ENCODE measurements around the gene RARRES2. TPM values are rescaled to one million over a fixed set of nuclear protein-coding genes. Genes with fewer than 3 reads are reported as not detected.

Gene RARRES2
- polyA plus RNA-seq, 1 donor (not counting 4 experiments of a cell fraction or from before 2014, with no cell fraction given), result not detected

DNA sequence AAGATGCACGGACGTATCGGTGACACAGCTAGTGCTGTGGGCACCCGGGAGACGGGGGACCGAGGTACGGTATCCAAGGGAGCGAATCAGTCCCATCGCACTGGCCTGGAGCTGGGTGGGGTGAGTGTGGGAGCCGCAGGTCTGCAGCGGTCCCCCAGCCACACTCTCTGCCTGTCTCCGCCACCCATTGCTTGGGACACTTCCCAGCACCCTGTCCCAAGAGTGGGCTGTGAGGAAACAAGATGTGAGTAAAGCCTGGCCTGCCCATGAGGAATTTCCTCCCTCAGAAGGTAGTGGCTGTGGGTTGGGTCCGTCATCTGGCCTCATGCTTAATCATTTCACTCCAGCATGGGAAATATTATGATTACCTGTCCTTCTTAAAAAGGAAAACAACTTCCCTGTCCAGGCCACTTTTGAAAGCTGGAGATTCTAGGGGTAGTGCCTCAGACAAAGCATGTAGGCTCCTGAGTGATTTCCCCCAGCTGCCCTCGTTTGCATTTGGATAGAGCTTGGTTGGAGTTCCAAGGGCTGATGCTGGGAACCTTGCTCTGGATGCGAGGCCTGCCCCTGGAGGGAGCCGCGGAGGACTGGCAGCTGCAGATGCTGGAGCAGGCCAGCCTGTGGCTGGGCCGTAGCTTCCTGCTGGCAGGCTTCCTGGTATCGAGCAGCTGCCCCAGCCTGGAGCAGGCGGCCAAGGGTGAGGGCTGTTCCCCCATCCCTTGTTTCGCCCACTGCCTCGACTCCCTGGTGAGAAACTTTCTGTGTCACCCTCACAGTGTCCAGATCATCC is 11.9 kb downstream of the RARRES2 start:
- Histone ChIP-seq H3K9ac (ENCODE audit: control insufficient read depth, extremely low read depth, insufficient read depth, low read length) (no peak overlapping the region), H3K9me1 (ENCODE audit: control insufficient read depth, extremely low read depth, insufficient read depth, low read length) (no peaks in the 10 kb centered on the region), H3K4me1 (ENCODE audit: control insufficient read depth, extremely low read depth, insufficient read depth, low read length) (no peaks in the 10 kb centered on the region), H2AFZ (ENCODE audit: control insufficient read depth, low read length) (no peak overlapping the region), H4K20me1 (ENCODE audit: control insufficient read depth, extremely low read depth, insufficient read depth, low read length) (no peaks in the 10 kb centered on the region), H3K79me2 (ENCODE audit: control insufficient read depth, insufficient read depth, low read length) (no peaks in the 10 kb centered on the region), H3K4me2 (ENCODE audit: control insufficient read depth, extremely low read depth, insufficient read depth, low read depth, low read length) (no peak overlapping the region), H3K27ac (ENCODE audit: control insufficient read depth, insufficient read depth, low read length) (no peak overlapping the region), H3K4me3 (ENCODE audit: control insufficient read depth in 2 of 3, extremely low read depth in 1 of 3, insufficient read depth in 2 of 3, low read depth in 1 of 3, low read length in 3 of 3) (no peak overlapping the region), H3K9me3 (ENCODE audit: control insufficient read depth, low read depth, low read length) (no peaks in the 10 kb centered on the region), H3K27me3 (ENCODE audit: control insufficient read depth, extremely low read depth, insufficient read depth, low read length) (no peaks in the 10 kb centered on the region), H3K36me3 (ENCODE audit: control insufficient read depth in 2 of 2, extremely low read depth in 1 of 2, insufficient read depth in 2 of 2, low read length in 2 of 2) (no peaks in the 10 kb centered on the region)
- FAIRE-seq, result no peak
- no peak for TF ChIP-seq EZH2 (IDR thresholded peaks at IDR 0.05; ENCODE audit: low read length)
- TF ChIP-seq, protein P1, sequence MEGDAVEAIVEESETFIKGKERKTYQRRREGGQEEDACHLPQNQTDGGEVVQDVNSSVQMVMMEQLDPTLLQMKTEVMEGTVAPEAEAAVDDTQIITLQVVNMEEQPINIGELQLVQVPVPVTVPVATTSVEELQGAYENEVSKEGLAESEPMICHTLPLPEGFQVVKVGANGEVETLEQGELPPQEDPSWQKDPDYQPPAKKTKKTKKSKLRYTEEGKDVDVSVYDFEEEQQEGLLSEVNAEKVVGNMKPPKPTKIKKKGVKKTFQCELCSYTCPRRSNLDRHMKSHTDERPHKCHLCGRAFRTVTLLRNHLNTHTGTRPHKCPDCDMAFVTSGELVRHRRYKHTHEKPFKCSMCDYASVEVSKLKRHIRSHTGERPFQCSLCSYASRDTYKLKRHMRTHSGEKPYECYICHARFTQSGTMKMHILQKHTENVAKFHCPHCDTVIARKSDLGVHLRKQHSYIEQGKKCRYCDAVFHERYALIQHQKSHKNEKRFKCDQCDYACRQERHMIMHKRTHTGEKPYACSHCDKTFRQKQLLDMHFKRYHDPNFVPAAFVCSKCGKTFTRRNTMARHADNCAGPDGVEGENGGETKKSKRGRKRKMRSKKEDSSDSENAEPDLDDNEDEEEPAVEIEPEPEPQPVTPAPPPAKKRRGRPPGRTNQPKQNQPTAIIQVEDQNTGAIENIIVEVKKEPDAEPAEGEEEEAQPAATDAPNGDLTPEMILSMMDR (optimal IDR thresholded peaks at IDR 0.05 in 1 of 3, IDR thresholded peaks at IDR 0.05 in 1 of 3, conservative IDR thresholded peaks at IDR 0.05 in 1 of 3; ENCODE audit: extremely low read depth in 1 of 3, insufficient read depth in 2 of 3, low read length in 3 of 3), result no peak
- DNase-seq (ENCODE audit: low read depth, low spot score), result no peak
- dilution Hi-C loops (cut with MboI; ENCODE audit: extremely low pct_ligation_motif_present, low sequenced_read_pairs), result no loop called here

DNA sequence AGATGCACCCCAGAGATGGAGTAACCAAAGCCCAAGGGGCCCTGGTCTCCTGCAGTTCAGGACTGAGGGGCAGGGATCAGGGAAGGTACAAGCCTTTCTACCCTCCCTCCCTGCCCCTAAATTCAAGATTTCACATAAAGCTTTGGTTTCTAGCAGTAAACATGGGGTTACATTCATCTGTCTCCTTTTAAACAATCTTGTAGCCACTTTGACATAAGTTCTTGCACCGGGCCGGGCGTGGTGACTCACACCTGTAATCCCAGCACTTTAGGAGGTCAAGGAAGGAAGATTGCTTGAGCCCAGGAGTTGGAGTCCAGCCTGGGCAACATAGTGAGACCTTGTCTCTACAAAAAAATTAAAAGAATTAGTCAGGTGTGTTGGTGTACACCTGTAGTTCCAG is 14.1 kb downstream of the RARRES2 start:
- H3K4me1 ChIP-seq (ENCODE audit: control insufficient read depth, extremely low read depth, insufficient read depth, low read length), result peaks cover 18% of the 10 kb centered on the region
- no peak overlapping the region for H3K9ac ChIP-seq (ENCODE audit: control insufficient read depth, extremely low read depth, insufficient read depth, low read length)
- dilution Hi-C loops (cut with MboI; ENCODE audit: extremely low pct_ligation_motif_present, low sequenced_read_pairs), result no loop called here
- no peaks in the 10 kb centered on the region for H3K27me3 ChIP-seq (ENCODE audit: control insufficient read depth, extremely low read depth, insufficient read depth, low read length)
- H3K27ac ChIP-seq (ENCODE audit: control insufficient read depth, insufficient read depth, low read length), result no peak overlapping the region
- H3K4me2 ChIP-seq (ENCODE audit: control insufficient read depth, extremely low read depth, insufficient read depth, low read depth, low read length), result no peak overlapping the region
- no peak overlapping the region for H2AFZ ChIP-seq (ENCODE audit: control insufficient read depth, low read length)
- no peaks in the 10 kb centered on the region for H3K9me1 ChIP-seq (ENCODE audit: control insufficient read depth, extremely low read depth, insufficient read depth, low read length)
- no peaks in the 10 kb centered on the region for H4K20me1 ChIP-seq (ENCODE audit: control insufficient read depth, extremely low read depth, insufficient read depth, low read length)
- no peaks in the 10 kb centered on the region for H3K79me2 ChIP-seq (ENCODE audit: control insufficient read depth, insufficient read depth, low read length)
- TF ChIP-seq, protein P1 (optimal IDR thresholded peaks at IDR 0.05 in 1 of 3, IDR thresholded peaks at IDR 0.05 in 1 of 3, conservative IDR thresholded peaks at IDR 0.05 in 1 of 3; ENCODE audit: extremely low read depth in 1 of 3, insufficient read depth in 2 of 3, low read length in 3 of 3), result no peak
- TF ChIP-seq EZH2 (IDR thresholded peaks at IDR 0.05; ENCODE audit: low read length), result no peak
- H3K9me3 ChIP-seq (ENCODE audit: control insufficient read depth, low read depth, low read length), result no peaks in the 10 kb centered on the region
- no peaks in the 10 kb centered on the region for H3K36me3 ChIP-seq (ENCODE audit: control insufficient read depth in 2 of 2, extremely low read depth in 1 of 2, insufficient read depth in 2 of 2, low read length in 2 of 2)
- no peak overlapping the region for H3K4me3 ChIP-seq (ENCODE audit: control insufficient read depth in 2 of 3, extremely low read depth in 1 of 3, insufficient read depth in 2 of 3, low read depth in 1 of 3, low read length in 3 of 3)
- DNase-seq (ENCODE audit: low read depth, low spot score), result no peak
- no peak for FAIRE-seq
